Karpas-422 (cell line): ENCODE data around the gene KIR3DL3. TPM values are rescaled to one million over a fixed set of nuclear protein-coding genes. Genes with fewer than 3 reads are reported as not detected.
"Not testable (repeated sequence)": the region's sequence is repeated elsewhere in the genome, so short reads cannot be mapped to it uniquely, and the experiment has no call there.

Experiments
- DNase-seq: peaks from one replicate; pipeline ENCODE4 v3.0.0-alpha.2; 2015
- H2AFZ ChIP-seq: fragments of 200-600 bp; sonication (generic); 2 replicates; pipeline ENCODE4 v1.6.1; 2014; ENCODE audit warnings: antibody characterized with exemption, low read length, mixed read lengths
- H3K27ac ChIP-seq: fragments of 200-600 bp; sonication (generic); 2 replicates; pipeline ENCODE4 v1.5.1; 2014; ENCODE audit warnings: mild to moderate bottlenecking, low read length, moderate library complexity
- H3K27me3 ChIP-seq: fragments of 200-600 bp; sonication (generic); 2 replicates; pipeline ENCODE4 v1.6.1; 2014; ENCODE audit warnings: low read length, mixed read lengths
- H3K36me3 ChIP-seq: fragments of 200-600 bp; sonication (generic); 2 replicates; pipeline ENCODE4 v1.6.1; 2014; ENCODE audit warnings: low read length, mixed read lengths; ENCODE audit not compliant: insufficient read depth
- H3K4me1 ChIP-seq: fragments of 200-600 bp; sonication (generic); 2 replicates; pipeline ENCODE4 v1.6.1; 2014; ENCODE audit warnings: mild to moderate bottlenecking, low read length, mixed read lengths
- H3K4me2 ChIP-seq: fragments of 200-600 bp; sonication (generic); 2 replicates; pipeline ENCODE4 v1.6.1; 2014; ENCODE audit warnings: low read length, low read depth, mild to moderate bottlenecking; ENCODE audit not compliant: poor library complexity, severe bottlenecking
- H3K4me3 ChIP-seq: fragments of 200-600 bp; sonication (generic); 2 replicates; pipeline ENCODE4 v1.5.1; 2014; ENCODE audit warnings: mild to moderate bottlenecking, antibody characterized with exemption, low read length, mixed read lengths
- H3K79me2 ChIP-seq: fragments of 200-600 bp; sonication (generic); 2 replicates; pipeline ENCODE4 v1.6.1; 2014; ENCODE audit warnings: mild to moderate bottlenecking, low read length, mixed read lengths
- H3K9ac ChIP-seq: fragments of 200-600 bp; sonication (generic); 2 replicates; pipeline ENCODE4 v1.6.0; 2014; ENCODE audit warnings: low read length
- H3K9me2 ChIP-seq: fragments of 200-600 bp; sonication (generic), shearing (Covaris generic); replicated peaks from 2 replicates; pipeline ENCODE4 v1.6.0; 2014; ENCODE audit warnings: mild to moderate bottlenecking, low read length, moderate library complexity; ENCODE audit not compliant: insufficient read depth
- H3K9me3 ChIP-seq: fragments of 300-700, 200-600 bp; sonication (generic); 2 replicates; pipeline ENCODE4 v1.6.1; 2014; ENCODE audit warnings: low read length, mixed read lengths
- H4K20me1 ChIP-seq: fragments of 200-600 bp; sonication (generic); 2 replicates; pipeline ENCODE4 v1.6.1; 2014; ENCODE audit warnings: mild to moderate bottlenecking, antibody characterized with exemption, low read length, low read depth; ENCODE audit not compliant: insufficient read depth
- total RNA-seq: library from RNA; depleted of rRNA; stranded (reverse); fragments of >200 nt; shearing (Covaris generic); gene quantifications from 2 replicates; pipeline ENCODE4 v1.2.3, GENCODE V29; 2014; ENCODE audit warnings: low replicate concordance

KIR3DL3 gene
- total RNA-seq, 1 experiment from 2014 or later: not detected

- not testable (repeated sequence) for H2AFZ ChIP-seq, DNase-seq, H3K4me1 ChIP-seq, H4K20me1 ChIP-seq, H3K9me2 ChIP-seq, H3K27ac ChIP-seq, H3K9me3 ChIP-seq, H3K27me3 ChIP-seq, H3K4me3 ChIP-seq, H3K4me2 ChIP-seq, H3K79me2 ChIP-seq, H3K36me3 ChIP-seq, H3K9ac ChIP-seq
These were observed 40.0 kb downstream of the KIR3DL3 start for GRCh38 chr19:54764219-54764618.

- H3K9me2 ChIP-seq, H3K9ac ChIP-seq, H3K4me2 ChIP-seq, H3K4me3 ChIP-seq, H2AFZ ChIP-seq, DNase-seq, H3K9me3 ChIP-seq, H3K27ac ChIP-seq, H3K79me2 ChIP-seq, H4K20me1 ChIP-seq, H3K4me1 ChIP-seq, H3K27me3 ChIP-seq, H3K36me3 ChIP-seq: not testable (repeated sequence)
These were observed 42.2 kb downstream of the KIR3DL3 start for GRCh38 chr19:54766464-54766863.

- DNase-seq, H3K9ac ChIP-seq, H3K27ac ChIP-seq, H2AFZ ChIP-seq, H3K9me2 ChIP-seq, H4K20me1 ChIP-seq, H3K4me2 ChIP-seq, H3K27me3 ChIP-seq, H3K9me3 ChIP-seq, H3K4me1 ChIP-seq, H3K4me3 ChIP-seq, H3K79me2 ChIP-seq, H3K36me3 ChIP-seq: not testable (repeated sequence)
These were observed 45.4 kb downstream of the KIR3DL3 start, which contains the start of gene KIR2DL1 for GRCh38 chr19:54769646-54770045. KIR2DL1 (plus strand) TSS chr19:54769793; CDS start chr19:54769851, 58 bp downstream.

GRCh38 chr19:54770511-54770910 is 46.3 kb downstream of the KIR3DL3 start:
- H3K4me3 ChIP-seq: not testable (repeated sequence)

GRCh38 chr19:54771018-54771960 is 47.0 kb downstream of the KIR3DL3 start:
- not testable (repeated sequence) for H3K4me2 ChIP-seq, H3K4me3 ChIP-seq, H4K20me1 ChIP-seq, H3K9me3 ChIP-seq, H3K36me3 ChIP-seq, DNase-seq, H3K27me3 ChIP-seq, H3K79me2 ChIP-seq, H3K9ac ChIP-seq, H3K27ac ChIP-seq, H3K4me1 ChIP-seq, H3K9me2 ChIP-seq, H2AFZ ChIP-seq

More at GRCh38 chr19:54770511-54770910, 46.3 kb downstream of the KIR3DL3 start:
- H4K20me1 ChIP-seq, H2AFZ ChIP-seq, H3K9ac ChIP-seq, DNase-seq, H3K4me2 ChIP-seq, H3K9me2 ChIP-seq, H3K27ac ChIP-seq, H3K27me3 ChIP-seq, H3K4me1 ChIP-seq, H3K79me2 ChIP-seq, H3K9me3 ChIP-seq, H3K36me3 ChIP-seq: not testable (repeated sequence)

- H3K4me1 ChIP-seq, H3K4me2 ChIP-seq, H3K27ac ChIP-seq: not testable (repeated sequence)
These were observed 48.4 kb downstream of the KIR3DL3 start for GRCh38 chr19:54772666-54773065.

GRCh38 chr19:54775095-54775815 is 51.0 kb downstream of the KIR3DL3 start:
- not testable (repeated sequence) for H3K9me3 ChIP-seq, H3K79me2 ChIP-seq, DNase-seq, H2AFZ ChIP-seq, H4K20me1 ChIP-seq, H3K4me2 ChIP-seq, H3K4me3 ChIP-seq, H3K36me3 ChIP-seq, H3K9ac ChIP-seq, H3K9me2 ChIP-seq, H3K27ac ChIP-seq, H3K27me3 ChIP-seq, H3K4me1 ChIP-seq

More at GRCh38 chr19:54772666-54773065, 48.4 kb downstream of the KIR3DL3 start:
- not testable (repeated sequence) for H3K79me2 ChIP-seq, H3K9me3 ChIP-seq, H3K36me3 ChIP-seq, H3K9me2 ChIP-seq, H3K9ac ChIP-seq, DNase-seq, H3K4me3 ChIP-seq, H2AFZ ChIP-seq, H3K27me3 ChIP-seq, H4K20me1 ChIP-seq

- DNase-seq, H3K4me3 ChIP-seq, H3K4me2 ChIP-seq, H3K79me2 ChIP-seq, H3K4me1 ChIP-seq, H4K20me1 ChIP-seq, H3K9ac ChIP-seq, H3K27me3 ChIP-seq, H3K36me3 ChIP-seq, H2AFZ ChIP-seq, H3K9me2 ChIP-seq, H3K9me3 ChIP-seq, H3K27ac ChIP-seq: not testable (repeated sequence)
These were observed 51.6 kb downstream of the KIR3DL3 start for GRCh38 chr19:54775830-54776229.
